Caco-2 (cell line): ENCODE data around the gene SLC30A4. TPM values are rescaled to one million over a fixed set of nuclear protein-coding genes. Genes with fewer than 3 reads are reported as not detected.

ENCODE experiments used
- BruUV-seq: library from RNA; stranded (reverse); fragments of 400-500 nt; replicated peaks from 2 replicates; lab custom pipeline; 2021; lab: Mats Ljungman, UMichigan
- CTCF ChIA-PET: fragments of 300-600 bp; sonication (Branson Sonifier 250); formaldehyde crosslinking; loops from one replicate; lab custom pipeline; 2022; ENCODE audit warnings: antibody characterized with exemption; lab: Charles Lee
- POLR2A ChIA-PET: fragments of 300-600 bp; sonication (Branson Sonifier 250); formaldehyde crosslinking; loops from one replicate; lab custom pipeline; 2022; ENCODE audit warnings: antibody characterized with exemption; lab: Charles Lee
- DNase-seq, 2 experiments: peaks; one replicate each; pipeline versions ENCODE4 v3.0.0 to v3.0.0-alpha.2; 2020 to 2022
- H3K27me3 ChIP-seq: replicated peaks from 2 replicates; pipeline ENCODE4 v1.6.0; 2011; ENCODE audit warnings: low read length; ENCODE audit not compliant: control insufficient read depth, insufficient read depth
- H3K36me3 ChIP-seq: 2 replicates; pipeline ENCODE4 v1.5.1; 2011; ENCODE audit warnings: low read length; ENCODE audit not compliant: control insufficient read depth, insufficient read depth
- H3K4me1 ChIP-seq: fragments of 250-450 bp; sonication (Bioruptor Pico); 2 replicates; pipeline ENCODE4 v1.5.1; 2020; ENCODE audit warnings: mild to moderate bottlenecking
- H3K4me3 ChIP-seq: 2 replicates; pipeline ENCODE4 v1.5.1; 2011; ENCODE audit warnings: low read depth, mild to moderate bottlenecking, control low read depth, low read length
- H3K9me3 ChIP-seq: fragments of 250-450 bp; sonication (Bioruptor Pico); 2 replicates; pipeline ENCODE4 v1.5.1; 2020; ENCODE audit warnings: mild to moderate bottlenecking, moderate library complexity
- H3K27ac Mint-ChIP-seq: one replicate; pipeline ENCODE4 v1.8.0; 2022; ENCODE audit warnings: mixed read lengths; ENCODE audit not compliant: unreplicated experiment
- H3K27me3 Mint-ChIP-seq: one replicate; pipeline ENCODE4 v1.8.0; 2022; ENCODE audit warnings: mixed read lengths; ENCODE audit not compliant: insufficient read depth, unreplicated experiment
- H3K36me3 Mint-ChIP-seq: one replicate; pipeline ENCODE4 v1.8.0; 2022; ENCODE audit warnings: mild to moderate bottlenecking, mixed read lengths; ENCODE audit not compliant: insufficient read depth, unreplicated experiment
- H3K4me1 Mint-ChIP-seq: one replicate; pipeline ENCODE4 v1.8.0; 2022; ENCODE audit warnings: low read depth, mixed read lengths; ENCODE audit not compliant: unreplicated experiment
- H3K4me3 Mint-ChIP-seq: one replicate; pipeline ENCODE4 v1.8.0; 2022; ENCODE audit warnings: mild to moderate bottlenecking, moderate library complexity, mixed read lengths; ENCODE audit not compliant: unreplicated experiment
- H3K9me3 Mint-ChIP-seq: one replicate; pipeline ENCODE4 v1.8.0; 2022; ENCODE audit warnings: mixed read lengths; ENCODE audit not compliant: unreplicated experiment
- intact Hi-C: fragments of 100-400 bp; cut with micrococcal nuclease; formaldehyde crosslinking; loops from one replicate; pipeline ENCODE4 v1.10.0; 2022; ENCODE audit not compliant: unreplicated experiment
- total RNA-seq: library from RNA; stranded (reverse); gene quantifications from 2 replicates; pipeline ENCODE4 v1.2.3, GENCODE V29; 2022
- TF ChIP-seq, protein P1 (sequence below), 2 experiments: fragments of 200-600 bp in 1 of 2; IDR thresholded peaks; 1 replicate in 1 of 2; 2 replicates in 1 of 2; pipeline versions ENCODE4 v1.5.1 to v1.8.0; 2011 to 2022; ENCODE audit warnings: antibody characterized with exemption in 1 of 2, control low read depth in 1 of 2, inconsistent platforms in 1 of 2, low read depth in 1 of 2, low read length in 1 of 2, mild to moderate bottlenecking in 1 of 2, moderate library complexity in 1 of 2; ENCODE audit not compliant: insufficient read depth in 1 of 2, severe bottlenecking in 1 of 2, unreplicated experiment in 1 of 2

SLC30A4 gene
- total RNA-seq, 1 experiment from 2014 or later = 0.61 TPM

DNA sequence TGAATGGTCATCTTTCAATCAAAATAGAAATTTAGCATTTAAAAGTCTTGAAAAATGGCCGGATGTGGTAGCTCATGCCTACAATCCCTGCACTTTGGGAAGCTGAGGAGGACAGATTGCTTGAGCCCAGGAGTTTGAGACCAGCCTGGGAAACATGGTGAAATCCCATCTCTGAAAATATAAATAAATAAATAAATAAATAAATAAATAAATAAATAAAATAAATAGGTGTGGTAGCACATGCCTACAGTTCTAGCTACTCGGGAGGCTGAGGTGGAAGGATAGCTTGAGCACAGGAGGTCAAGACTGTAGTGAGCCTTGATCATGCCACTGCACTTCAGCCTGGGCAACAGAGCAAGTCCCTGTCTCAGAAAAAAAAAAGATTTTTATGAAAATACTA lies 25.9 kb downstream of the SLC30A4 start:
- TF ChIP-seq, protein P1, sequence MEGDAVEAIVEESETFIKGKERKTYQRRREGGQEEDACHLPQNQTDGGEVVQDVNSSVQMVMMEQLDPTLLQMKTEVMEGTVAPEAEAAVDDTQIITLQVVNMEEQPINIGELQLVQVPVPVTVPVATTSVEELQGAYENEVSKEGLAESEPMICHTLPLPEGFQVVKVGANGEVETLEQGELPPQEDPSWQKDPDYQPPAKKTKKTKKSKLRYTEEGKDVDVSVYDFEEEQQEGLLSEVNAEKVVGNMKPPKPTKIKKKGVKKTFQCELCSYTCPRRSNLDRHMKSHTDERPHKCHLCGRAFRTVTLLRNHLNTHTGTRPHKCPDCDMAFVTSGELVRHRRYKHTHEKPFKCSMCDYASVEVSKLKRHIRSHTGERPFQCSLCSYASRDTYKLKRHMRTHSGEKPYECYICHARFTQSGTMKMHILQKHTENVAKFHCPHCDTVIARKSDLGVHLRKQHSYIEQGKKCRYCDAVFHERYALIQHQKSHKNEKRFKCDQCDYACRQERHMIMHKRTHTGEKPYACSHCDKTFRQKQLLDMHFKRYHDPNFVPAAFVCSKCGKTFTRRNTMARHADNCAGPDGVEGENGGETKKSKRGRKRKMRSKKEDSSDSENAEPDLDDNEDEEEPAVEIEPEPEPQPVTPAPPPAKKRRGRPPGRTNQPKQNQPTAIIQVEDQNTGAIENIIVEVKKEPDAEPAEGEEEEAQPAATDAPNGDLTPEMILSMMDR (IDR thresholded peaks at IDR 0.05; ENCODE audit: insufficient read depth in 1 of 2, low read depth in 1 of 2, low read length in 1 of 2, severe bottlenecking in 1 of 2, unreplicated experiment in 1 of 2) = no peak
- Histone ChIP-seq H3K9me3 (no peaks in the 10 kb centered on the region), H3K4me1 (no peaks in the 10 kb centered on the region), H3K4me3 (no peak overlapping the region), H3K27me3 (no peaks in the 10 kb centered on the region), H3K36me3 (no peaks in the 10 kb centered on the region)
- POLR2A ChIA-PET = no interaction called here
- CTCF ChIA-PET = no interaction called here
- no peak for DNase-seq
- H3K27ac Mint-ChIP-seq = no peak overlapping the region
- no peak overlapping the region for H3K4me3 Mint-ChIP-seq
- intact Hi-C loops = no loop called here
- H3K4me1 Mint-ChIP-seq = no peaks in the 10 kb centered on the region
- H3K9me3 Mint-ChIP-seq = no peaks in the 10 kb centered on the region
- BruUV-seq = no TSS peak
- H3K27me3 Mint-ChIP-seq = no peaks in the 10 kb centered on the region
- H3K36me3 Mint-ChIP-seq = no peaks in the 10 kb centered on the region

- TF ChIP-seq, protein P1 (IDR thresholded peaks at IDR 0.05; ENCODE audit: insufficient read depth in 1 of 2, low read depth in 1 of 2, low read length in 1 of 2, severe bottlenecking in 1 of 2, unreplicated experiment in 1 of 2) = no peak
- Histone ChIP-seq H3K4me1 (no peaks in the 10 kb centered on the region), H3K9me3 (no peaks in the 10 kb centered on the region), H3K27me3 (no peaks in the 10 kb centered on the region), H3K36me3 (no peaks in the 10 kb centered on the region), H3K4me3 (no peak overlapping the region)
- intact Hi-C loops = no loop called here
- H3K9me3 Mint-ChIP-seq = no peaks in the 10 kb centered on the region
- no peaks in the 10 kb centered on the region for H3K4me1 Mint-ChIP-seq
- no peaks in the 10 kb centered on the region for H3K36me3 Mint-ChIP-seq
- H3K27ac Mint-ChIP-seq = no peak overlapping the region
- POLR2A ChIA-PET = no interaction called here
- no peak overlapping the region for H3K4me3 Mint-ChIP-seq
- no peak for DNase-seq
- no TSS peak for BruUV-seq
- H3K27me3 Mint-ChIP-seq = no peaks in the 10 kb centered on the region
- CTCF ChIA-PET = no interaction called here
Observed at GRCh38 chr15:45495588-45495987, 27.0 kb downstream of the SLC30A4 start.

- no peaks in the 10 kb centered on the region for H3K4me1 Mint-ChIP-seq
- no peaks in the 10 kb centered on the region for H3K9me3 ChIP-seq
- no peak for DNase-seq
- no peak overlapping the region for H3K27ac Mint-ChIP-seq
- no peaks in the 10 kb centered on the region for H3K27me3 Mint-ChIP-seq
- no TSS peak for BruUV-seq
- H3K9me3 Mint-ChIP-seq = no peaks in the 10 kb centered on the region
- intact Hi-C loops = no loop called here
- no peak overlapping the region for H3K4me3 ChIP-seq
- ChIA-PET CTCF (no interaction called here), POLR2A (no interaction called here)
- TF ChIP-seq, protein P1 (IDR thresholded peaks at IDR 0.05; ENCODE audit: insufficient read depth in 1 of 2, low read depth in 1 of 2, low read length in 1 of 2, severe bottlenecking in 1 of 2, unreplicated experiment in 1 of 2) = no peak
- no peaks in the 10 kb centered on the region for H3K27me3 ChIP-seq
- H3K36me3 Mint-ChIP-seq = no peaks in the 10 kb centered on the region
- H3K4me1 ChIP-seq = no peaks in the 10 kb centered on the region
- H3K36me3 ChIP-seq = no peaks in the 10 kb centered on the region
- H3K4me3 Mint-ChIP-seq = no peak overlapping the region
Observed at GRCh38 chr15:45489690-45490238, 32.8 kb downstream of the SLC30A4 start.
